Tibial artery (tissue), 4 donors: ENCODE results near the gene RALY.
"Not testable (repeated sequence)": the region's sequence is repeated elsewhere in the genome, so short reads cannot be mapped to it uniquely, and the experiment has no call there.

Source experiments
- DNase-seq, 2 donors: peaks; one replicate each; pipeline ENCODE4 v3.0.0-alpha.2; 2019
- H3K27ac ChIP-seq, 2 donors: fragments of 200-600 bp; sonication (generic) in 1 of 2; 1 replicate in 1 of 2; 2 replicates in 1 of 2; pipeline ENCODE4 v1.5.1; 2018 to 2019; ENCODE audit warnings: mild to moderate bottlenecking in 1 of 2
- H3K27me3 ChIP-seq, 2 donors: fragments of 200-600 bp; sonication (generic) in 1 of 2; one replicate each; pipeline versions ENCODE4 v1.5.1 to v1.6.0; 2016 to 2019
- H3K36me3 ChIP-seq, 3 donors: fragments of 200-600 bp; sonication (generic) in 2 of 3; one replicate each; pipeline ENCODE4 v1.5.1; 2016 to 2019; ENCODE audit warnings: mild to moderate bottlenecking in 2 of 3
- H3K4me1 ChIP-seq, 4 donors: fragments of 200-600 bp; sonication (generic) in 2 of 4; 1 replicate in 3 of 4; 2 replicates in 1 of 4; pipeline ENCODE4 v1.5.1; 2016 to 2019
- H3K4me3 ChIP-seq, 2 donors: fragments of 200-600 bp; sonication (generic) in 1 of 2; 1 replicate in 1 of 2; 2 replicates in 1 of 2; pipeline ENCODE4 v1.5.1; 2018 to 2019; ENCODE audit warnings: mild to moderate bottlenecking in 2 of 2
- H3K9me3 ChIP-seq, 3 donors: fragments of 200-600 bp; sonication (generic) in 1 of 3; one replicate each; pipeline ENCODE4 v1.5.1; 2016 to 2019
- CTCF ChIP-seq, 2 experiments: fragments of 200-600 bp in 1 of 2; fragments of 450-650 bp in 1 of 2; IDR thresholded peaks; one replicate each; pipeline ENCODE4 v1.5.1; 2017 to 2019; ENCODE audit warnings: antibody characterized with exemption in 2 of 2, mild to moderate bottlenecking in 1 of 2, moderate library complexity in 1 of 2
- intact Hi-C: fragments of 100-400 bp; cut with DNase I; formaldehyde crosslinking; loops from one replicate; pipeline ENCODE4 v1.15.0; 2023; ENCODE audit warnings: low total_unique reads

RALY gene

GRCh38 chr20:34023937-34024722 is 30.4 kb downstream of the RALY start:
- DNase-seq, result no peak
- Histone ChIP-seq H3K27me3 (no peaks in the 10 kb centered on the region), H3K36me3 (no peaks in the 10 kb centered on the region), H3K27ac (no peak overlapping the region), H3K9me3 (no peaks in the 10 kb centered on the region), H3K4me3 (no peak overlapping the region), H3K4me1 (peaks cover 0 to 66% (median 38%) of the 10 kb centered on the region in 4 donors)
- intact Hi-C loops, result no loop called here
- TF ChIP-seq CTCF (IDR thresholded peaks at IDR 0.05), result no peak

DNA sequence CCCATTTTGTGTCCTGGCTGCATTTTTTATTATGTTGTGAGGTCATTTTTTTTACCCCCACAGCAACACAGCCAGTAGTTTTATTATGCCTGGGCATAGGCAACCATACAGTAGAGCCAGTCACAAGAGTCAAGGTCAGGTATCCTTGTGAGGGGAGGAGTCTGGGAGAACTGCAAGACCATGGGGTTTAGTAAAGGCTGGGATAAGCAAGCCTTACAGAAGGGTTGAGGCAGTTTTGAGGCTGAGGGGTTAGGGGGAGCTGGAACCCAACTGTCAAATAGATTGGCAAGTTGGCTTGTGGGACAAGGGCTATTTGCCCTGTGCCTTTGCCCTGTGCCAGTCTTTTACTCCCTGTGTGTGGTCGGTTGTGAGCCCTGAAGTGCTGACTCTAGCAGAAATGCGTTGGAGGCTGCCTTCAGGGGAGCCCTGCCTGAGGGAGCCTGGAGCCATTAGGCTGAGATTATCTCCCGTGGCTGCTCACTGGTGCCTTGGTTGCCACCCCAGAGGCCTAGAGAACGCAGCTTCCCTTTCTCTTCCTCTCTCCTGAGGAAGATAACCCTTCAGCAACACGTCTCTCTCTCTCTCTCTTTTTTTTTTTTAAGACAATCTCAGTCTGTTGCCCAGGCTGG is 31.1 kb downstream of the RALY start:
- H3K4me1 ChIP-seq, result peaks cover 0 to 62% (median 35%) of the 10 kb centered on the region in 4 donors
- no peaks in the 10 kb centered on the region for H3K9me3 ChIP-seq
- H3K27ac ChIP-seq, result no peak overlapping the region
- no peak for DNase-seq
- H3K36me3 ChIP-seq, result no peaks in the 10 kb centered on the region
- H3K4me3 ChIP-seq, result no peak overlapping the region
- TF ChIP-seq CTCF (IDR thresholded peaks at IDR 0.05), result no peak
- intact Hi-C loops, result no loop called here
- H3K27me3 ChIP-seq, result no peaks in the 10 kb centered on the region

DNA sequence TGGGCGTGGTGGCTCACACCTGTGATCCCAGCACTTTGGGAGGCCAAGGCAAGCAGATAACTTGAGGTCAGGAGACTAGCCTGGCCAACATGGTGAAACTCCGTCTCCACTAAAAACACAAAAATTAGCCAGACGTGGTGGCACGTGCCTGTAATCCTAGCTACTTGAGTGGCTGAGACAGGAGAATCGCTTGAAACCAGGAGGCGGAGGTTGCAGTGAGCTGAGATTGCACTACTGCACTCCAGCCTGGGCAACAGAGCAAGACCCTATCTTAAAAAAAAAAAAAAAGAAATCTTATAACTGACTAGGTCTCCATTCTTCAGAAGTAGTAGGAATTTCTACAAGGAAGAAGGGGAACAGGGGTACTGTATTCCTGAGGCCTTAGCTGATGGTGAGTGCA is 34.3 kb downstream of the RALY start:
- H3K27ac ChIP-seq, H3K9me3 ChIP-seq, H3K27me3 ChIP-seq, DNase-seq, intact Hi-C loops, H3K4me3 ChIP-seq: not testable (repeated sequence)
- Histone ChIP-seq H3K36me3 (peaks cover 13 to 18% (median 16%) of the 10 kb centered on the region in 3 donors), H3K4me1 (peaks cover 0 to 50% (median 26%) of the 10 kb centered on the region in 4 donors)

- H3K27ac ChIP-seq, result no peak overlapping the region
- H3K4me1 ChIP-seq, result peaks cover 0 to 36% (median 19%) of the 10 kb centered on the region in 4 donors
- no peaks in the 10 kb centered on the region for H3K9me3 ChIP-seq
- H3K27me3 ChIP-seq, result no peaks in the 10 kb centered on the region
- H3K4me3 ChIP-seq, result no peak overlapping the region
- intact Hi-C loops, result no loop called here
- TF ChIP-seq CTCF (IDR thresholded peaks at IDR 0.05), result no peak
- peaks cover 13 to 30% (median 25%) of the 10 kb centered on the region in 3 donors for H3K36me3 ChIP-seq
- DNase-seq, result no peak
Measured at GRCh38 chr20:34029415-34029814, 35.7 kb downstream of the RALY start.

DNA sequence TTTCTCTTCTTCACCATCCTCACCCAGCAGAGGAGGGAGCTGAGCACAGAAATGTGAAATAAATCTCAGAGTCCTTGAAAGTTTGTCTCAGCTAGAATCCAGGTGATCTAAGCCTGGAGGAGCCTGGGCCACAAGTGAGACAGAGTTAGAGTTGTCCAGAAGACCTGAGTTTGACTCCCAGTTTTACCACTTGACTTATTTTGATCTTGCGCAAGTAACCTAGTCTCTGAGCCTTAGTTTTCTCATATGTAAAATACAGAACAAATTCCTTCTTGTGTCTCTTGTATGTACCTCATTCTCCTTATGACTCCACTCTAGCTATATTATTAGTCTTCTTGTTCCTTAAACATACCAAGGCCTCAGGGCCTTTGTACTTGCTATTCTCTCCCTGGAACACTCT is 36.7 kb downstream of the RALY start:
- H3K9me3 ChIP-seq, result no peaks in the 10 kb centered on the region
- intact Hi-C loops, result no loop called here

More for the DNA sequence above, 36.7 kb downstream of the RALY start:
- Histone ChIP-seq H3K4me3 (no peak overlapping the region), H3K4me1 (peaks cover 0 to 28% (median 8%) of the 10 kb centered on the region in 4 donors), H3K27me3 (no peaks in the 10 kb centered on the region), H3K36me3 (peaks cover 13 to 30% (median 25%) of the 10 kb centered on the region in 3 donors), H3K27ac (no peak overlapping the region)
- no peak for DNase-seq
- TF ChIP-seq CTCF (IDR thresholded peaks at IDR 0.05), result no peak
